ENCODE measurements around the gene PMVK. TPM values are rescaled to one million over a fixed set of nuclear protein-coding genes. Genes with fewer than 3 reads are reported as not detected.
A peak's percentile ranks its signal among the peaks of the same experiment; 100 is the strongest.

The PMVK gene
- polyA plus RNA-seq, 1 donor, result 34.9 TPM

- DNase-seq, result no peak
Observed at GRCh38 chr1:154968731-154969130, 32.2 kb upstream of the PMVK start.

GRCh38 chr1:154967331-154967950 lies 30.9 kb upstream of the PMVK start:
- no peak for DNase-seq

GRCh38 chr1:154966111-154966510 lies 29.6 kb upstream of the PMVK start:
- DNase-seq, result no peak

GRCh38 chr1:154964359-154964758 lies 27.8 kb upstream of the PMVK start:
- DNase-seq, result no peak

GRCh38 chr1:154963643-154964042 lies 27.1 kb upstream of the PMVK start:
- DNase-seq, result no peak

- DNase-seq, result no peak
Observed at GRCh38 chr1:154962795-154963330, 26.3 kb upstream of the PMVK start.

GRCh38 chr1:154962156-154962749 lies 25.7 kb upstream of the PMVK start:
- DNase-seq, result no peak

- DNase-seq, result no peak
Observed at GRCh38 chr1:154961207-154962155, 25.0 kb upstream of the PMVK start, which contains the start of gene PYGO2. PYGO2 (minus strand) TSS chr1:154961782; CDS start chr1:154961576, 206 bp downstream.

GRCh38 chr1:154960446-154961136 lies 24.1 kb upstream of the PMVK start:
- DNase-seq, result no peak

GRCh38 chr1:154959426-154959780 lies 22.9 kb upstream of the PMVK start:
- no peak for DNase-seq

- DNase-seq, result no peak
Observed at GRCh38 chr1:154958681-154959425, 22.3 kb upstream of the PMVK start.

- no peak for DNase-seq
Observed at GRCh38 chr1:154958036-154958435, 21.5 kb upstream of the PMVK start.

GRCh38 chr1:154957091-154957657 lies 20.7 kb upstream of the PMVK start:
- no peak for DNase-seq

- DNase-seq, result no peak
Observed at GRCh38 chr1:154956544-154956941, 20.0 kb upstream of the PMVK start.

GRCh38 chr1:154955718-154956543 lies 19.4 kb upstream of the PMVK start, which contains the start of gene PBXIP1:
PBXIP1 (minus strand) TSS chr1:154956099; CDS start chr1:154953721, 2,378 bp downstream.
- peak; percentile 98 for DNase-seq

- no peak for DNase-seq
Observed at GRCh38 chr1:154955039-154955717, 18.7 kb upstream of the PMVK start.

- no peak for DNase-seq
Observed at GRCh38 chr1:154954541-154954940, 18.0 kb upstream of the PMVK start.

- no peak for DNase-seq
Observed at GRCh38 chr1:154953611-154954038, 17.1 kb upstream of the PMVK start.

- DNase-seq, result no peak
Observed at GRCh38 chr1:154952664-154953063, 16.1 kb upstream of the PMVK start.

Data from left kidney (tissue), 2 donors.